Ishikawa (cell line): ENCODE data around the gene TTN.

ENCODE experiments used
- CREB1 ChIP-seq: IDR thresholded peaks from 2 replicates; pipeline ENCODE4 v1.6.1; 2012; ENCODE audit warnings: low read depth
- EGR1 ChIP-seq: IDR thresholded peaks from 2 replicates; pipeline ENCODE4 v1.6.1; 2012
- EP300 ChIP-seq: IDR thresholded peaks from 2 replicates; pipeline ENCODE4 v1.6.1; 2012; ENCODE audit warnings: borderline replicate concordance
- FOXM1 ChIP-seq: IDR thresholded peaks from 2 replicates; pipeline ENCODE4 v1.6.1; 2012; ENCODE audit warnings: low read depth, borderline replicate concordance
- MAX ChIP-seq: IDR thresholded peaks from 2 replicates; pipeline ENCODE4 v1.6.1; 2012
- RAD21 ChIP-seq: IDR thresholded peaks from 2 replicates; pipeline ENCODE4 v1.6.1; 2012; ENCODE audit warnings: low read depth
- REST ChIP-seq: IDR thresholded peaks from 2 replicates; pipeline ENCODE4 v1.6.1; 2012; ENCODE audit warnings: low read depth, mild to moderate bottlenecking
- TAF1 ChIP-seq: IDR thresholded peaks from 2 replicates; pipeline ENCODE4 v1.6.1; 2012; ENCODE audit warnings: low read depth, mild to moderate bottlenecking
- TEAD4 ChIP-seq: IDR thresholded peaks from 2 replicates; pipeline ENCODE4 v1.6.1; 2012
- ZBTB7A ChIP-seq: IDR thresholded peaks from 2 replicates; pipeline ENCODE4 v1.6.1; 2012; ENCODE audit warnings: low read depth

GRCh38 chr2:178761759-178762371 lies 45.4 kb downstream of the TTN start:
- TF ChIP-seq ZBTB7A = no peak
- TF ChIP-seq EP300 = no peak
- no peak for TF ChIP-seq REST
- no peak for TF ChIP-seq TAF1
- no peak for TF ChIP-seq TEAD4
- TF ChIP-seq RAD21 = peak; percentile 82
- no peak for TF ChIP-seq MAX
- no peak for TF ChIP-seq FOXM1
- no peak for TF ChIP-seq CREB1
- TF ChIP-seq EGR1 = no peak
